HepG2 (cell line): ENCODE data around the gene C1QTNF1. TPM values are rescaled to one million over a fixed set of nuclear protein-coding genes. Genes with fewer than 3 reads are reported as not detected.

Source experiments
- ARNT2 ChIP-seq: sonication (generic); formaldehyde crosslinking; IDR thresholded peaks from 2 replicates; pipeline ENCODE4 v1.8.0; 2022; ENCODE audit warnings: mild to moderate bottlenecking, low read depth, missing genetic modification reagents, moderate library complexity
- DRAP1 ChIP-seq: IDR thresholded peaks from 2 replicates; pipeline ENCODE4 v1.6.1; 2016; ENCODE audit warnings: missing genetic modification reagents, missing compliant biosample characterization
- FOXO4 ChIP-seq: sonication (generic); formaldehyde crosslinking; conservative IDR thresholded peaks from 2 replicates; pipeline ENCODE4 v1.8.1; 2023; ENCODE audit warnings: missing genetic modification reagents
- MAFK ChIP-seq, 2 experiments: IDR thresholded peaks in 1 of 2; conservative IDR thresholded peaks in 1 of 2; 2 replicates each; pipeline ENCODE4 v1.6.1; 2011; ENCODE audit warnings: improper control_type of control experiment in 2 of 2, low read length in 2 of 2
- MTA3 ChIP-seq: sonication (generic); formaldehyde crosslinking; IDR thresholded peaks from 2 replicates; pipeline ENCODE4 v1.4.0; 2020; ENCODE audit warnings: missing genetic modification reagents
- POLR2G ChIP-seq: fragments of 200-400 bp; formaldehyde crosslinking; IDR thresholded peaks from 2 replicates; pipeline ENCODE4 v1.6.1; 2018; ENCODE audit warnings: mild to moderate bottlenecking, low read depth, low read length, moderate library complexity
- SRSF9 ChIP-seq: fragments of 200-400 bp; formaldehyde crosslinking; IDR thresholded peaks from 2 replicates; pipeline ENCODE4 v1.6.1; 2018; ENCODE audit warnings: borderline replicate concordance, mild to moderate bottlenecking, low read depth, low read length; ENCODE audit not compliant: insufficient read depth, poor library complexity, severe bottlenecking
- ZHX2 ChIP-seq, 2 experiments: sonication (generic) in 1 of 2; formaldehyde crosslinking in 1 of 2; IDR thresholded peaks; 2 replicates each; pipeline versions ENCODE4 v1.6.1 to v1.9.0; 2014 to 2022; ENCODE audit warnings: antibody characterized with exemption in 1 of 2, borderline replicate concordance in 1 of 2, inconsistent platforms in 1 of 2, low read depth in 1 of 2, missing genetic modification reagents in 1 of 2
- ZNF333 ChIP-seq: sonication (generic); formaldehyde crosslinking; IDR thresholded peaks from 2 replicates; pipeline ENCODE4 v1.4.0; 2020; ENCODE audit warnings: mild to moderate bottlenecking, missing genetic modification reagents, borderline replicate concordance
- ZNF33B ChIP-seq: sonication (generic); formaldehyde crosslinking; IDR thresholded peaks from 2 replicates; pipeline ENCODE4 v1.5.1; 2020; ENCODE audit warnings: mild to moderate bottlenecking, missing genetic modification reagents
- ZNF431 ChIP-seq: sonication (generic); formaldehyde crosslinking; IDR thresholded peaks from 2 replicates; pipeline ENCODE4 v1.9.0; 2022; ENCODE audit warnings: missing genetic modification reagents, low read depth, mild to moderate bottlenecking, borderline replicate concordance
- ZNF670 ChIP-seq: sonication (generic); formaldehyde crosslinking; IDR thresholded peaks from 2 replicates; pipeline ENCODE4 v1.8.0; 2022; ENCODE audit warnings: mild to moderate bottlenecking, missing genetic modification reagents, borderline replicate concordance
- ZNF678 ChIP-seq: sonication (generic); formaldehyde crosslinking; IDR thresholded peaks from 2 replicates; pipeline ENCODE4 v1.4.0; 2020; ENCODE audit warnings: mild to moderate bottlenecking, missing genetic modification reagents
- polyA plus RNA-seq, 8 experiments: library from polyadenylated mRNA; depleted of rRNA in 3 of 8; stranded (reverse) in 7 of 8; unstranded in 1 of 8; fragments of >200 nt; fragmentation: Illumina TruSeq in 4 of 8; extraction: Trizol in 4 of 8; gene quantifications; 2 replicates each; pipeline versions ENCODE4 v1.2.1 to v1.2.3, GENCODE V29; 2011 to 2016; ENCODE audit warnings: low read depth in 4 of 8, missing spikeins in 1 of 8, mixed read lengths in 1 of 8; ENCODE audit not compliant: insufficient read depth in 1 of 8
- total RNA-seq, 5 experiments: library from RNA; depleted of rRNA; stranded (reverse); fragments of >200 nt; fragmentation: Illumina TruSeq; extraction: Trizol; gene quantifications; 2 replicates each; pipeline ENCODE4 v1.2.3, GENCODE V29; 2016; ENCODE audit warnings: low read depth in 1 of 5
- TF ChIP-seq, protein P1 (sequence below): sonication (generic); formaldehyde crosslinking; IDR thresholded peaks from 2 replicates; pipeline ENCODE4 v1.5.0; 2020; ENCODE audit warnings: missing genetic modification reagents
- TF ChIP-seq, protein P2 (sequence below): IDR thresholded peaks from 2 replicates; pipeline ENCODE4 v1.6.1; 2016; ENCODE audit warnings: mild to moderate bottlenecking

The C1QTNF1 gene
- total and polyA plus RNA-seq, 2 of the 13 experiments (the other 11 are each of a cell fraction or from before 2014, with no cell fraction given), result 0.18 to 0.86 TPM

DNA sequence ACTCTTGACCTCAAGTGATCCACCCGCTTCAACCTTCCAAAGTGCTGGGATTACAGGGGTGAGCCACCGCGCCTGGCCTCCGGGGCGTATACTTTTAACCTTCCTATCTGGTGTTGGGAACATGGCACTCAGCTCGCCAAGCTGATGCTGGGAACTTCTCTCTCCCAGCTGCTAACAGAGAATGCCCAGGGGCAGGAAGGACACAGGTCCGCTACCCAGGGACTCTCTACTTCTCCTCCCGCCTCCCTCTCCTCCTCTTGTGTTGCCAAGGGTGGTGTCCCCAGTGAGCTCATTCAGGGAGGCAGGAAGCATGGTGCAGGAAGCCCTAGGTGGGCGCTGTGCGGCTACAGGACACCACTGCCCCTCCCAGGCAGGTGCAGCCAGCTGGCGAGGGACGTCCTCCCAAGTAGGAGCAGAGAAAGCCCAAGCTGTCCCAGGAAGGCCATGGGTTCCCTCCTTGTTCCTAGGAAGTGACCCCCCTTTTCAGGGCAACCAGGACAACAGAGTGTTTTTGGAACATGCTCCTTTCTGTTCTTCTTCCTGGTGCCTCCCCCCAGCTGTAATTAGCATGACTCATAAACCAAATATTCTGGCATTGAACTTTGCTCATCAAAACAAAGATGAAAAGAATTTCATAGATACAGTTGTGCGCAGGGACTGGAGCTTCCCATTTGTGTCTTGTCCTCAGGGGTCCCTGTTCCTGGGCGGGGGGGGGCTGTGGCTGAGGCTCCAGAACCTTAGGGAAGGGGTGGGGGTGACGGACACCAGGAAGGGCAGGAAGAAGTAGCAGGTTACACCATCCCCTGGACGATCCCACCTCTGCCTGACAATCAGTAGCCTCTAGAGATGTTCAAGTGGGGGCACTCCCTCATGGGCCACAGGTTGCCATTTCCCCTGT is 2.7 kb downstream of the C1QTNF1 start (continued):
- TF ChIP-seq ZHX2 (IDR thresholded peaks at IDR 0.05; ENCODE audit: low read depth), result no peak
- no peak for TF ChIP-seq ZHX2 (CRISPR knock-in tag; IDR thresholded peaks at IDR 0.05; ENCODE audit: borderline replicate concordance)
- TF ChIP-seq MTA3, result no peak
- peak; percentile 62; the same call in 1 of the 2 replicates for TF ChIP-seq ZNF333
- no peak; the same call in 1 of the 2 replicates for TF ChIP-seq ZNF670 (CRISPR knock-in tag)
- no peak for TF ChIP-seq SRSF9
- TF ChIP-seq DRAP1 (CRISPR knock-in tag), result peak; percentile 60; the same call in 1 of the 2 replicates
- no peak for TF ChIP-seq FOXO4 (CRISPR knock-in tag)
- peak; percentile 75 for TF ChIP-seq POLR2G
- TF ChIP-seq, protein P1, sequence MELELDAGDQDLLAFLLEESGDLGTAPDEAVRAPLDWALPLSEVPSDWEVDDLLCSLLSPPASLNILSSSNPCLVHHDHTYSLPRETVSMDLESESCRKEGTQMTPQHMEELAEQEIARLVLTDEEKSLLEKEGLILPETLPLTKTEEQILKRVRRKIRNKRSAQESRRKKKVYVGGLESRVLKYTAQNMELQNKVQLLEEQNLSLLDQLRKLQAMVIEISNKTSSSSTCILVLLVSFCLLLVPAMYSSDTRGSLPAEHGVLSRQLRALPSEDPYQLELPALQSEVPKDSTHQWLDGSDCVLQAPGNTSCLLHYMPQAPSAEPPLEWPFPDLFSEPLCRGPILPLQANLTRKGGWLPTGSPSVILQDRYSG (CRISPR knock-in tag), result no peak
- TF ChIP-seq ZNF33B, result no peak
- TF ChIP-seq, protein P2, sequence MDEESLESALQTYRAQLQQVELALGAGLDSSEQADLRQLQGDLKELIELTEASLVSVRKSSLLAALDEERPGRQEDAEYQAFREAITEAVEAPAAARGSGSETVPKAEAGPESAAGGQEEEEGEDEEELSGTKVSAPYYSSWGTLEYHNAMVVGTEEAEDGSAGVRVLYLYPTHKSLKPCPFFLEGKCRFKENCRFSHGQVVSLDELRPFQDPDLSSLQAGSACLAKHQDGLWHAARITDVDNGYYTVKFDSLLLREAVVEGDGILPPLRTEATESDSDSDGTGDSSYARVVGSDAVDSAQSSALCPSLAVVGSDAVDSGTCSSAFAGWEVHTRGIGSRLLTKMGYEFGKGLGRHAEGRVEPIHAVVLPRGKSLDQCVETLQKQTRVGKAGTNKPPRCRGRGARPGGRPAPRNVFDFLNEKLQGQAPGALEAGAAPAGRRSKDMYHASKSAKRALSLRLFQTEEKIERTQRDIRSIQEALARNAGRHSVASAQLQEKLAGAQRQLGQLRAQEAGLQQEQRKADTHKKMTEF (CRISPR knock-in tag), result peak; percentile 65
- peak; percentile 69; the same call in 1 of the 2 replicates for TF ChIP-seq ARNT2 (CRISPR knock-in tag)
- no peak for TF ChIP-seq ZNF678 (CRISPR knock-in tag)
- TF ChIP-seq ZNF431 (CRISPR knock-in tag), result peak; percentile 42; the same call in 1 of the 2 replicates
- TF ChIP-seq MAFK (conservative IDR thresholded peaks at IDR 0.05 in 1 of 2, IDR thresholded peaks at IDR 0.05 in 1 of 2; ENCODE audit: low read length in 2 of 2), result peak in 1 of 2 experiments; percentile 31; a peak in 1 of 4 replicates
